GM10266 (cell line): ENCODE data around the gene CDH3.

ENCODE experiments used
- DNase-seq: peaks from one replicate; pipeline ENCODE4 v3.0.0; 2012; ENCODE audit errors: extremely low spot score
- TF ChIP-seq, protein P1 (sequence below): IDR thresholded peaks from 2 replicates; pipeline ENCODE4 v1.5.1; 2012; ENCODE audit warnings: mild to moderate bottlenecking, low read depth; ENCODE audit not compliant: control insufficient read depth, insufficient read depth; ENCODE audit errors: missing control alignments

CDH3 gene

DNA sequence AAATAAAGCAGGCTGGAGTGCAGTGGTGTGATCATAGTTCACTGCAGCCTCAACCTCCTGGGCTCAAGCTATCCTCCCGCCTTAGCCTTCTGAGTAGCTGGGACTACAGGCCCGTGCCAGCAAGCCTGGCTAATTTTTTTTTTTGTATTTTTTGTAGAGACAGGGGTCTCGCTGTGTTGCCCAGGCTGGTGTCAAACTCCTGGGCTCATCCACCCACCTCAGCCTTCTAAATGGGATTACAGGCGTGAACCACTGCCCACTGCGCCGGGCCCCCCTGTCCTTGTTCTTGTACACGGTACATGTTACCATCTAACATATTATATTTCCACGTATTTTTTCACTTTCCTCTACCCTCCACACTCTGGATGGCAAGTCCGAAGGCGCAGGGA is 3.1 kb upstream of the CDH3 start:
- TF ChIP-seq, protein P1, sequence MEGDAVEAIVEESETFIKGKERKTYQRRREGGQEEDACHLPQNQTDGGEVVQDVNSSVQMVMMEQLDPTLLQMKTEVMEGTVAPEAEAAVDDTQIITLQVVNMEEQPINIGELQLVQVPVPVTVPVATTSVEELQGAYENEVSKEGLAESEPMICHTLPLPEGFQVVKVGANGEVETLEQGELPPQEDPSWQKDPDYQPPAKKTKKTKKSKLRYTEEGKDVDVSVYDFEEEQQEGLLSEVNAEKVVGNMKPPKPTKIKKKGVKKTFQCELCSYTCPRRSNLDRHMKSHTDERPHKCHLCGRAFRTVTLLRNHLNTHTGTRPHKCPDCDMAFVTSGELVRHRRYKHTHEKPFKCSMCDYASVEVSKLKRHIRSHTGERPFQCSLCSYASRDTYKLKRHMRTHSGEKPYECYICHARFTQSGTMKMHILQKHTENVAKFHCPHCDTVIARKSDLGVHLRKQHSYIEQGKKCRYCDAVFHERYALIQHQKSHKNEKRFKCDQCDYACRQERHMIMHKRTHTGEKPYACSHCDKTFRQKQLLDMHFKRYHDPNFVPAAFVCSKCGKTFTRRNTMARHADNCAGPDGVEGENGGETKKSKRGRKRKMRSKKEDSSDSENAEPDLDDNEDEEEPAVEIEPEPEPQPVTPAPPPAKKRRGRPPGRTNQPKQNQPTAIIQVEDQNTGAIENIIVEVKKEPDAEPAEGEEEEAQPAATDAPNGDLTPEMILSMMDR: no peak
- DNase-seq: no peak

DNA sequence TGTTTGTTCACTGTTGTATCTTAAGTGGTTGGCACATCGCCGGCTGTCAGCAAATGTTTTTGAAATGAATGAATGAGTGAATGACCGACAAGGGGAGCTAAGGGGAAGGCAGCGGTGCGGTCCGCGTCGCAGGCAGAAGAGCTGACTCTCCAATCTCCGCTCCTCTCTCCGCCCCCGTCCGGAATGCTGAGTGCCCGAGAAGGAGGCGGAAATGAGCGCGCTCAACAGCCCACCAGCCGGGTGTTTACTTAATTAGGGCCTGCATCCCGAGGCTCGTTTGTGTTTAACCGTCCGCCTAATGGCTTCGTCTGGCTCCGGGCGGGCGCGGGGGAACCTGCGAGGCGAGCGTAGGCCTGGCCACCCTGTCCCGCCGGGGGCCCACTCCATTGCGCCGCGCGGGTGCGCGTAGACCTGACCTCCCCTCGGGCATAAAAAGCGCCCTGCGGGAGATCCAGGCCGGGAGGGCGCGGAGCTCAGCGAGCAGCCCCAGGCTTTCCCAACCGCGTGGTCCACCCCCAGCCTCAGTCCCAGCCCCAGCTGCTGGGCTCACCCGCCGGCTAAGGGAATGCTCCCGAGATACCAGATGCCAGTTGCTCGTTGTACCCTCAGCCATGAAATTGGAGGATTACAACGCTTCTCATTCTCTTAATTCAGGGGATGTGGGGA is 2.5 kb upstream of the CDH3 start:
- TF ChIP-seq, protein P1: no peak
- no peak for DNase-seq

DNA sequence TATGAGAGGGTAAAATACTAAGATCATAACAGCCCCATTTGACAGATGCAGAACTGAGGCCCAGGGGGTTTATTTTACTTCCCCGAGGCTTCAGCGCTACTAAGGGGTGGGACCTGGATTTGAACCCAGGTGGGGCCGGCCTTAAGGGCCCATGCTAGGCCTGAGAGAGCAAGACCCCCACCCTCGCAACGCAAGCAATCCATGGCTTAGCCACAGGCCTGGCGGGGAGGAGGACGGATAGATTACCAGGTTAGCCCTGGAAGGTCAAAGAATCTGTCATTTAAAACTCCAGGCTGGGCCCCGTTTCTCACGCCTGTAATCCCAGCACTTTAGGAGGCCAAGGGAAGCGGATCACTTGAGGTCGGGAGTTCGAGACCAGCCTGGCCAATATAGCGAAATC is 1.9 kb upstream of the CDH3 start:
- TF ChIP-seq, protein P1: no peak
- DNase-seq: no peak

DNA sequence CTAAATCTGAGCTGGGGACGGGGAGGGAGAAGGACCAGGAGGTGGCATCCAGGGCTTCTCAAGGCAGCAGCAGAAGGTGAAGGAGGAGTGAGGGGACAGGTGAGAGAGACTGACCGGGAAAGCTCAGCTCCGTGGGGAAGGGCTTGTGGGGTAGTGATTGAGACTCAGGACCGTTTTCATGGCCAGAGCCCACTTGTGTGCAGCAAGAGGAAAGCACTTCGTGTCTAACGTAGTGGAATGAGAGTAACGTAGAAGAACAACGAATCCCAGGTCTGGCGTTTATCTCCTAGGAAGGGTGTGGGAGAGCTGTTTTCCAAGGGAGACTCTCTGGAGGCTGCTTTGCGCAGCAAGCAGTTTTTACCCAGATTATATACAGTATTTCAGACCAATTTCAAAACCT is 1.3 kb upstream of the CDH3 start:
- no peak for DNase-seq
- TF ChIP-seq, protein P1: no peak

DNA sequence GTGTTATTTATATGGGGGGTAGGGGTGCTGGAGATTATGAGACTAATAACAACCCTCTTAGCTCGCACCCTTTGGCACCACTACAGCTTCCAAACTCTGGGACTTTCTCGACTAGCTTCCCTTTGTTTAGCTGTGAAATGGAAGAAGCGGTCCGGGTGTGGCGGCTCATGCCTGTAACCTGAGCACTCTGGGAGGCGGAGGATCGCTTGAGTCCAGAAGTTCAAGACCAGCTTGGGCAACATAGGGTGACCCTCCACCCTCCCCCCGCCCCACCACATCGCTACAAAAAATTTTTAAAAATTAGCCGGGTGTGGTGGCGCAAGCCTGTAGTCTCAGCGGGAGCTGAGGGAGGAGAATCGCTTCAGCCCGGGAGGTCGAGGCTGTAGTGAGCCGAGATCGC is 814 bp upstream of the CDH3 start:
- TF ChIP-seq, protein P1: no peak
- no peak for DNase-seq

DNA sequence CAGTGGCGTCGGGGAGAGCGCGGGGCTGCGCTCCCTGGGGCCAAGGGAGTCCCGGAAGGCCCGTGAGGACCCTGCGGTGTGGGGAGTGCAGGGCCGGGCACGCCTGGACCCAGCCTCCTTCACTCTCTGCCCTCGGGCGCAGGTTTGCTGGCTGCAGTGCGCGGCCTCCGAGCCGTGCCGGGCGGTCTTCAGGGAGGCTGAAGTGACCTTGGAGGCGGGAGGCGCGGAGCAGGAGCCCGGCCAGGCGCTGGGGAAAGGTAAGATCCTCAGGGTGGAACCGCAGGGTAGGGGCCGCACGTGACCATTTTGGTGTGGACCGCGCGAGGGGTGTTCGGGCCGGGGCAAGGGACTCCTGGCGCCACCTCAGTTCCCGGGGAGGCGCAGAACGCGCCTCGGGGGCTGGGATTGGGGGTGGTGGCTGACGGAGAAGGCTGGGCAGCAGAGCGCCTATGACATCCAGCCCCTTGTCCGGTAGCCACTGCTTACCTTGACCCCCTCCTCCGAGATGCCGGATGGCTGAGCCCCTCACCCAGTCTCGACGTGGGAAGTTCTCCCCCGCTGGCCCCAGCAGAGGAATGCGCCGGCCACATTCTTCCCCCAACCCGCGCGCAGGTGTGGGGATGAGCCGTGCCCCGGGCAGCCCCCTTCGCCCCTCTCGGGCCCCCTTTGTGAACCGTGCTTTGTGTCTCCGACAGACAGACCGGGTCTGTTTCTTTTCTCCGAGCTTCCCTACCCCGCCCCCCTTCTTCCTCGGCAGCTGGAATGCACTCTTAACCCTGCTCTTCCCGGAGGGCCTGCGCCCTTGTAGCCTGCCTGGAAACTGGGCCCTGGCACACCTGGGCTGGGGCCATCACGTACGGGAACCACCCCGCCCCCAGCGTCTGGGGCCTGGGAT is 631 bp downstream of the CDH3 start:
- DNase-seq: no peak
- TF ChIP-seq, protein P1: no peak
